DOHH2 (cell line): Measurements from ENCODE around the gene COX5A.

Experiments
- H3F3A ChIP-seq: fragments of 200-600 bp; sonication (generic), shearing (Covaris generic); 2 replicates; pipeline ENCODE4 v1.6.0; 2016; ENCODE audit warnings: antibody characterized with exemption, mild to moderate bottlenecking; ENCODE audit not compliant: control insufficient read depth, insufficient read depth
- H3K27ac ChIP-seq: fragments of 200-600 bp; sonication (generic); 2 replicates; pipeline ENCODE4 v1.5.1; 2014; ENCODE audit warnings: low read depth, mild to moderate bottlenecking, low read length, moderate library complexity
- H3K27me3 ChIP-seq: fragments of 200-600 bp; sonication (generic); 2 replicates; pipeline ENCODE4 v1.6.1; 2014; ENCODE audit warnings: mild to moderate bottlenecking, low read length, mixed read lengths; ENCODE audit not compliant: control insufficient read depth
- H3K36me3 ChIP-seq: fragments of 200-600 bp; sonication (generic); 2 replicates; pipeline ENCODE4 v1.6.1; 2014; ENCODE audit warnings: mild to moderate bottlenecking, low read length, moderate library complexity, mixed read lengths; ENCODE audit not compliant: control insufficient read depth
- H3K4me1 ChIP-seq: fragments of 200-600 bp; sonication (generic); 2 replicates; pipeline ENCODE4 v1.6.1; 2014; ENCODE audit warnings: mild to moderate bottlenecking, low read length, mixed read lengths; ENCODE audit not compliant: control insufficient read depth
- H3K4me2 ChIP-seq: fragments of 200-600 bp; sonication (generic); 2 replicates; pipeline ENCODE4 v1.6.0; 2014; ENCODE audit warnings: mild to moderate bottlenecking, low read length, moderate library complexity
- H3K4me3 ChIP-seq: fragments of 200-600 bp; sonication (generic); 2 replicates; pipeline ENCODE4 v1.5.1; 2014; ENCODE audit warnings: mild to moderate bottlenecking, low read length, mixed read lengths
- H3K79me2 ChIP-seq: fragments of 200-600 bp; sonication (generic); 2 replicates; pipeline ENCODE4 v1.6.1; 2014; ENCODE audit warnings: mild to moderate bottlenecking, low read length, mixed read lengths; ENCODE audit not compliant: control insufficient read depth
- H3K9me2 ChIP-seq: fragments of 200-600 bp; sonication (generic); replicated peaks from 2 replicates; pipeline ENCODE4 v1.6.1; 2014; ENCODE audit warnings: mild to moderate bottlenecking, low read length, mixed read lengths; ENCODE audit not compliant: control insufficient read depth
- H3K9me3 ChIP-seq: fragments of 200-600 bp; sonication (generic); 2 replicates; pipeline ENCODE4 v1.6.1; 2014; ENCODE audit warnings: antibody characterized with exemption, low read length, mixed read lengths; ENCODE audit not compliant: control insufficient read depth, insufficient read depth
- H4K20me1 ChIP-seq: fragments of 200-600 bp; sonication (generic); 2 replicates; pipeline ENCODE4 v1.6.0; 2014; ENCODE audit warnings: low read depth, mild to moderate bottlenecking, antibody characterized with exemption, low read length, moderate library complexity; ENCODE audit not compliant: control insufficient read depth, insufficient read depth
- CTCF ChIP-seq: fragments of 200-600 bp; sonication (generic); IDR thresholded peaks from one replicate; pipeline ENCODE4 v1.5.1; 2014; ENCODE audit warnings: antibody characterized with exemption, mild to moderate bottlenecking, low read depth, low read length; ENCODE audit not compliant: poor library complexity, severe bottlenecking
- EZH2phosphoT487 ChIP-seq: fragments of 200-600 bp; sonication (generic); IDR thresholded peaks from 2 replicates; pipeline ENCODE4 v1.6.1; 2017; ENCODE audit warnings: borderline replicate concordance, mild to moderate bottlenecking, antibody characterized with exemption, low read length, moderate library complexity, mixed read lengths

Gene COX5A

GRCh38 chr15:74913041-74913440, 24.8 kb downstream of the COX5A start:
- Histone ChIP-seq H3K27me3 (no peaks in the 10 kb centered on the region), H3K4me2 (no peak overlapping the region), H3K36me3 (peaks cover 50% of the 10 kb centered on the region), H3K9me3 (no peaks in the 10 kb centered on the region), H4K20me1 (no peaks in the 10 kb centered on the region), H3K27ac (no peak overlapping the region), H3K4me3 (no peak overlapping the region), H3K79me2 (no peaks in the 10 kb centered on the region), H3K4me1 (no peaks in the 10 kb centered on the region), H3K9me2 (no peaks in the 10 kb centered on the region), H3F3A (peaks cover 26% of the 10 kb centered on the region)
- TF ChIP-seq EZH2phosphoT487 (no peak), CTCF (no peak)

- H3K27me3 ChIP-seq, result no peaks in the 10 kb centered on the region
- H3K27ac ChIP-seq, result no peak overlapping the region
- peaks cover 18% of the 10 kb centered on the region for H3K79me2 ChIP-seq
- no peak overlapping the region for H3K4me2 ChIP-seq
- H4K20me1 ChIP-seq, result no peaks in the 10 kb centered on the region
- H3K9me2 ChIP-seq, result no peaks in the 10 kb centered on the region
- no peaks in the 10 kb centered on the region for H3K9me3 ChIP-seq
- peaks cover 43% of the 10 kb centered on the region for H3K36me3 ChIP-seq
- no peak for TF ChIP-seq EZH2phosphoT487
- TF ChIP-seq CTCF, result no peak
- peaks cover 24% of the 10 kb centered on the region for H3K4me1 ChIP-seq
- no peak overlapping the region for H3K4me3 ChIP-seq
- peaks cover 21% of the 10 kb centered on the region for H3F3A ChIP-seq
These were observed 29.2 kb downstream of the COX5A start for GRCh38 chr15:74908635-74909034.

- H3K9me3 ChIP-seq, result no peaks in the 10 kb centered on the region
- H3F3A ChIP-seq, result peaks cover 23% of the 10 kb centered on the region
- H3K79me2 ChIP-seq, result peaks cover 18% of the 10 kb centered on the region
- H3K4me1 ChIP-seq, result peaks cover 26% of the 10 kb centered on the region
- H3K36me3 ChIP-seq, result peaks cover 42% of the 10 kb centered on the region
- H3K27me3 ChIP-seq, result no peaks in the 10 kb centered on the region
- no peaks in the 10 kb centered on the region for H4K20me1 ChIP-seq
- H3K4me3 ChIP-seq, result peak overlapping the region; percentile 93
- TF ChIP-seq EZH2phosphoT487, result no peak
- TF ChIP-seq CTCF, result no peak
- H3K4me2 ChIP-seq, result peak overlapping the region; percentile 96
- peak overlapping the region; percentile 36 for H3K27ac ChIP-seq
- H3K9me2 ChIP-seq, result no peaks in the 10 kb centered on the region
These were observed 30.6 kb downstream of the COX5A start for GRCh38 chr15:74907163-74907870.
